Measurements from ENCODE around the gene NKX1-1. TPM values are rescaled to one million over a fixed set of nuclear protein-coding genes. Genes with fewer than 3 reads are reported as not detected.

NKX1-1 gene
- polyA plus RNA-seq, 2 of the 4 experiments (the other 2 are of a cell fraction), result not detected

DNA sequence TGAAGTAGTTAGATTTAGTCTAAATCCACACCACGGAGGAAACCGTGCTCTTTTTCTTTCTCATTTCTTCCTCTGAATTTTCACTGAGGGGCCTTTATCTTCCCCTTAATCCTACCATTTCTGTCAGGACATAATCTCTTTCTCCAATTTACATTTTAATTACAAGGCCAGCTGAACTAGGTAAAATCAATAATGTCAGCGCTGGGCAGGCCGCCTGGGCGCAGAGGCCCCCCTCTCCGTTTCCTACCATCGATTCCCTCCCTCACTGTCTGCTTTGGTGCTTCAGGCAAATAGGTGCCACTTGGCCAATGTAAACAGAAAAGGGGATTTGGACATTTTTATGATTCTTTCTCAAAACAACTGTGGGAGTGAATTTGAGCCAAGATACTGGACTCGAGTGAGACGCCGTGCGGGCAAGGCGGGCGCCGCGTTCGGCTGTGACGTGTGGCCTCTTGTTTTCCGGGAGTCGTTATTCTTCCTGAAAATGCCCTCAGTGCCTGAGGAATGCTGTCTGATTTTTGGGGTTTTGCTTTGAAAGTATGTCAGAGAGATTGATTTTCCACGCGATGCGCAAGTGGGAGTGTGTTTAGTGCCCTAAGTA lies 36.7 kb downstream of the NKX1-1 start:
- 95% methylated on average over 22 of the region's 22 CpGs for WGBS (ENCODE audit: missing lambda C conversion rate)
- ChIA-PET CTCF (interaction anchor here (1.9 kb wide), 1 partner anchor 13 kb away, joined by 7 read pairs; no protein-coding TSS in a partner anchor), POLR2A (no interaction called here)
- Histone ChIP-seq H3K4me2 (no peak overlapping the region), H3K4me3 (no peak overlapping the region), H3K27ac (no peak overlapping the region), H3K9me3 (no peaks in the 10 kb centered on the region), H3K4me1 (no peaks in the 10 kb centered on the region)
- FAIRE-seq, result no peak
- no peak for DNase-seq (ENCODE audit: low read depth in 1 of 2, low spot score in 1 of 2)
- TF ChIP-seq RCOR1 (IDR thresholded peaks at IDR 0.05; ENCODE audit: low read depth, low read length) (no peak), EP300 (IDR thresholded peaks at IDR 0.05) (no peak), JUN (IDR thresholded peaks at IDR 0.05) (no peak), CBX2 (IDR thresholded peaks at IDR 0.05; ENCODE audit: borderline replicate concordance, low read depth) (no peak), HMGXB4 (CRISPR knock-in tag; IDR thresholded peaks at IDR 0.05; ENCODE audit: borderline replicate concordance) (no peak), HDAC2 (IDR thresholded peaks at IDR 0.05) (no peak), TP53 (CRISPR knock-in tag; IDR thresholded peaks at IDR 0.05) (no peak), POLR2AphosphoS2 (conservative IDR thresholded peaks at IDR 0.05; ENCODE audit: low read length) (no peak), EHMT2 (IDR thresholded peaks at IDR 0.05; ENCODE audit: low read depth) (no peak), ELK1 (IDR thresholded peaks at IDR 0.05; ENCODE audit: low read depth, low read length) (no peak), RAD21 (conservative IDR thresholded peaks at IDR 0.05 in 1 of 2, IDR thresholded peaks at IDR 0.05 in 1 of 2) (no peak), MAFK (IDR thresholded peaks at IDR 0.05; ENCODE audit: partially characterized antibody) (no peak), FOSL2 (IDR thresholded peaks at IDR 0.05) (no peak), FOSL2 (CRISPR knock-in tag; IDR thresholded peaks at IDR 0.05) (no peak), HEYL (CRISPR knock-in tag; IDR thresholded peaks at IDR 0.05) (no peak), USF2 (IDR thresholded peaks at IDR 0.05) (no peak), ATOH8 (CRISPR knock-in tag; IDR thresholded peaks at IDR 0.05; ENCODE audit: low read depth) (no peak), TFCP2L1 (CRISPR knock-in tag; IDR thresholded peaks at IDR 0.05) (no peak), ESRRA (IDR thresholded peaks at IDR 0.05; ENCODE audit: borderline replicate concordance, low read length) (no peak), FOXS1 (CRISPR knock-in tag; IDR thresholded peaks at IDR 0.05) (no peak)
- TF ChIP-seq, protein P1, sequence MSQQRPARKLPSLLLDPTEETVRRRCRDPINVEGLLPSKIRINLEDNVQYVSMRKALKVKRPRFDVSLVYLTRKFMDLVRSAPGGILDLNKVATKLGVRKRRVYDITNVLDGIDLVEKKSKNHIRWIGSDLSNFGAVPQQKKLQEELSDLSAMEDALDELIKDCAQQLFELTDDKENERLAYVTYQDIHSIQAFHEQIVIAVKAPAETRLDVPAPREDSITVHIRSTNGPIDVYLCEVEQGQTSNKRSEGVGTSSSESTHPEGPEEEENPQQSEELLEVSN (IDR thresholded peaks at IDR 0.05; ENCODE audit: borderline replicate concordance, low read depth), result no peak
- ATAC-seq, result no peak

GRCh38 chr4:1369091-1369450 lies 37.2 kb downstream of the NKX1-1 start:
- Histone ChIP-seq H3K4me3 (no peak overlapping the region), H3K9me3 (no peaks in the 10 kb centered on the region), H3K27ac (no peak overlapping the region), H3K4me1 (no peaks in the 10 kb centered on the region), H3K4me2 (no peak overlapping the region)
- FAIRE-seq (no peak), ATAC-seq (no peak), DNase-seq (ENCODE audit: low read depth in 1 of 2, low spot score in 1 of 2) (no peak)
- ChIA-PET CTCF (interaction anchor here (0.9 to 1.9 kb wide), 2 partner anchors 13 to 16 kb away, joined by 3 to 7 read pairs; no protein-coding TSS in a partner anchor), POLR2A (no interaction called here)
- no peak for TF ChIP-seq ZNF302 (CRISPR knock-in tag; IDR thresholded peaks at IDR 0.05)
- TF ChIP-seq ELK1 (IDR thresholded peaks at IDR 0.05; ENCODE audit: low read depth, low read length), result no peak
- TF ChIP-seq KDM5A (IDR thresholded peaks at IDR 0.05), result no peak
- no peak for TF ChIP-seq EHMT2 (IDR thresholded peaks at IDR 0.05; ENCODE audit: low read depth)
- WGBS (ENCODE audit: missing lambda C conversion rate), result 90% methylated on average over 7 of the region's 18 CpGs
